H1 (cell line): ENCODE results near the gene PSME4. TPM values are rescaled to one million over a fixed set of nuclear protein-coding genes. Genes with fewer than 3 reads are reported as not detected.

Source experiments
- CTCF ChIA-PET: fragments of 300-600 bp; sonication (Branson Sonifier 250); formaldehyde crosslinking; loops from one replicate; lab custom pipeline; 2021; ENCODE audit not compliant: partially characterized antibody; lab: Charles Lee
- POLR2A ChIA-PET: fragments of 300-600 bp; sonication (Branson Sonifier 250); formaldehyde crosslinking; loops from one replicate; lab custom pipeline; 2021; ENCODE audit warnings: inconsistent platforms; ENCODE audit not compliant: partially characterized antibody; lab: Charles Lee
- DNase-seq, 2 experiments: peaks; one replicate each; pipeline versions ENCODE4 v3.0.0 to v3.0.0-alpha.2; 2010 to 2022; ENCODE audit warnings: low spot score in 2 of 2, low read depth in 1 of 2, mixed read lengths in 1 of 2
- FAIRE-seq: peaks from 2 replicates; lab custom pipeline; 2011; peaks lifted over from hg19 to GRCh38; lab: Jason Lieb, UNC
- H2AFZ ChIP-seq: 2 replicates; pipeline ENCODE4 v1.8.1; 2012; ENCODE audit warnings: low read length, inconsistent platforms
- H2AK5ac ChIP-seq: 2 replicates; pipeline ENCODE4 v1.6.1; 2013; ENCODE audit warnings: low read depth, low read length
- H2BK120ac ChIP-seq: replicated peaks from 2 replicates; pipeline ENCODE3; 2013; ENCODE audit warnings: low read depth, low read length, inconsistent platforms
- H2BK12ac ChIP-seq: 2 replicates; pipeline ENCODE4 v1.6.1; 2013; ENCODE audit warnings: low read depth, low read length
- H2BK15ac ChIP-seq: 2 replicates; pipeline ENCODE4 v1.6.1; 2013; ENCODE audit warnings: low read length
- H2BK20ac ChIP-seq: 2 replicates; pipeline ENCODE4 v1.6.1; 2013; ENCODE audit warnings: low read length
- H2BK5ac ChIP-seq: 2 replicates; pipeline ENCODE4 v1.6.1; 2013; ENCODE audit warnings: low read depth, low read length
- H3K14ac ChIP-seq: 2 replicates; pipeline ENCODE4 v1.6.1; 2013; ENCODE audit warnings: inconsistent platforms; ENCODE audit not compliant: insufficient read length
- H3K18ac ChIP-seq: 2 replicates; pipeline ENCODE4 v1.6.1; 2013; ENCODE audit warnings: low read length; ENCODE audit errors: extremely low read depth
- H3K23ac ChIP-seq: 2 replicates; pipeline ENCODE4 v1.6.1; 2013; ENCODE audit warnings: inconsistent platforms; ENCODE audit not compliant: insufficient read length
- H3K23me2 ChIP-seq: 2 replicates; pipeline ENCODE4 v1.6.1; 2013; ENCODE audit warnings: low read depth, low read length
- H3K27ac ChIP-seq: 2 replicates; pipeline ENCODE4 v1.6.1; 2011; ENCODE audit warnings: low read depth, low read length, inconsistent platforms
- H3K27me3 ChIP-seq, 4 experiments: replicated peaks in 1 of 4; 1 replicate in 1 of 4; 2 replicates in 3 of 4; pipeline versions ENCODE4 v1.6.1 to v1.8.1; 2011 to 2013; ENCODE audit warnings: low read length in 3 of 4, mild to moderate bottlenecking in 3 of 4, inconsistent platforms in 2 of 4, mixed read lengths in 2 of 4, moderate library complexity in 1 of 4; ENCODE audit not compliant: control insufficient read depth in 3 of 4, insufficient read depth in 3 of 4; ENCODE audit errors: extremely low read depth in 1 of 4
- H3K36me3 ChIP-seq, 4 experiments: 2 replicates each; pipeline versions ENCODE4 v1.6.1 to v1.8.1; 2011 to 2013; ENCODE audit warnings: mild to moderate bottlenecking in 4 of 4, low read length in 3 of 4, moderate library complexity in 2 of 4, control low read depth in 1 of 4, inconsistent platforms in 1 of 4; ENCODE audit not compliant: insufficient read depth in 4 of 4, control insufficient read depth in 2 of 4
- H3K4ac ChIP-seq: replicated peaks from 2 replicates; pipeline ENCODE3; 2013; ENCODE audit warnings: low read length, low read depth, mixed read lengths, inconsistent platforms; ENCODE audit not compliant: insufficient read length
- H3K4me1 ChIP-seq, 4 experiments: replicated peaks in 1 of 4; 1 replicate in 1 of 4; 2 replicates in 3 of 4; pipeline versions ENCODE4 v1.6.1 to v1.8.1; 2011 to 2013; ENCODE audit warnings: low read length in 3 of 4, inconsistent platforms in 2 of 4, mixed read lengths in 1 of 4; ENCODE audit not compliant: insufficient read depth in 4 of 4, control insufficient read depth in 3 of 4
- H3K4me2 ChIP-seq, 2 experiments: 2 replicates each; pipeline versions ENCODE4 v1.6.1 to v1.8.1; 2011 to 2013; ENCODE audit warnings: low read depth in 2 of 2, low read length in 2 of 2, control low read depth in 1 of 2, inconsistent platforms in 1 of 2, mild to moderate bottlenecking in 1 of 2; ENCODE audit not compliant: insufficient read depth in 1 of 2
- H3K4me3 ChIP-seq, 4 experiments: fragments of 200-600, 300-600 bp in 1 of 4; sonication (generic), shearing (Covaris generic), sonication (Bioruptor Twin) in 1 of 4; 2 replicates each; pipeline versions ENCODE4 v1.5.1 to v1.8.1; 2011 to 2016; ENCODE audit warnings: low read length in 4 of 4, low read depth in 3 of 4, control low read depth in 2 of 4, inconsistent platforms in 2 of 4, mild to moderate bottlenecking in 2 of 4, mixed read lengths in 1 of 4, moderate library complexity in 1 of 4; ENCODE audit not compliant: insufficient read depth in 2 of 4; ENCODE audit errors: extremely low read depth in 1 of 4
- H3K56ac ChIP-seq: replicated peaks from 2 replicates; pipeline ENCODE3; 2013; ENCODE audit warnings: low read depth, mild to moderate bottlenecking, mixed read lengths, low read length, inconsistent platforms; ENCODE audit not compliant: insufficient read length
- H3K79me1 ChIP-seq: 2 replicates; pipeline ENCODE4 v1.6.1; 2013; ENCODE audit warnings: low read depth, low read length, control low read depth
- H3K79me2 ChIP-seq, 2 experiments: 2 replicates each; pipeline versions ENCODE4 v1.6.1 to v1.8.1; 2012 to 2013; ENCODE audit warnings: low read length in 2 of 2, mild to moderate bottlenecking in 2 of 2, inconsistent platforms in 1 of 2; ENCODE audit not compliant: insufficient read depth in 2 of 2, control insufficient read depth in 1 of 2
- H3K9ac ChIP-seq, 4 experiments: replicated peaks in 1 of 4; 1 replicate in 1 of 4; 2 replicates in 3 of 4; pipeline versions ENCODE4 v1.6.1 to v1.8.1; 2011 to 2013; ENCODE audit warnings: low read depth in 3 of 4, low read length in 3 of 4, control low read depth in 2 of 4, mild to moderate bottlenecking in 2 of 4, moderate library complexity in 2 of 4, inconsistent platforms in 1 of 4; ENCODE audit errors: extremely low read depth in 1 of 4
- H3K9me3 ChIP-seq, 2 experiments: 2 replicates each; pipeline versions ENCODE4 v1.6.1 to v1.8.1; 2012 to 2013; ENCODE audit warnings: mild to moderate bottlenecking in 2 of 2, moderate library complexity in 2 of 2, control low read depth in 1 of 2, inconsistent platforms in 1 of 2, low read depth in 1 of 2, low read length in 1 of 2, mixed read lengths in 1 of 2; ENCODE audit not compliant: insufficient read depth in 2 of 2
- H4K20me1 ChIP-seq, 2 experiments: replicated peaks in 1 of 2; 2 replicates each; pipeline versions ENCODE3 to v1.8.1; 2011 to 2013; ENCODE audit warnings: inconsistent platforms in 2 of 2, low read length in 2 of 2, mild to moderate bottlenecking in 1 of 2; ENCODE audit not compliant: insufficient read depth in 2 of 2, control insufficient read depth in 1 of 2
- H4K5ac ChIP-seq: 2 replicates; pipeline ENCODE4 v1.6.1; 2013; ENCODE audit warnings: low read length, low read depth, mixed read lengths, inconsistent platforms; ENCODE audit not compliant: insufficient read length
- H4K8ac ChIP-seq: 2 replicates; pipeline ENCODE4 v1.8.0; 2013; ENCODE audit warnings: mild to moderate bottlenecking, moderate library complexity, low read length, inconsistent platforms; ENCODE audit not compliant: insufficient read depth; ENCODE audit errors: extremely low read depth
- H4K91ac ChIP-seq: replicated peaks from 2 replicates; pipeline ENCODE3; 2013; ENCODE audit warnings: low read length, mixed read lengths, inconsistent platforms; ENCODE audit not compliant: insufficient read length
- BACH1 ChIP-seq: IDR thresholded peaks from 2 replicates; pipeline ENCODE4 v1.6.1; 2012; ENCODE audit warnings: low read length, improper control_type of control experiment
- CTCF ChIP-seq, 3 experiments: IDR thresholded peaks; 1 replicate in 2 of 3; 2 replicates in 1 of 3; pipeline versions ENCODE4 v1.5.1 to v1.6.1; 2011; ENCODE audit warnings: low read length in 3 of 3, mild to moderate bottlenecking in 3 of 3, inconsistent platforms in 2 of 3, low read depth in 1 of 3, moderate library complexity in 1 of 3; ENCODE audit not compliant: insufficient read depth in 1 of 3; ENCODE audit errors: control extremely low read depth in 1 of 3
- GABPA ChIP-seq: IDR thresholded peaks from 2 replicates; pipeline ENCODE4 v1.6.1; 2011; ENCODE audit warnings: mild to moderate bottlenecking, low read length, moderate library complexity, borderline replicate concordance; ENCODE audit not compliant: insufficient read depth
- JUN ChIP-seq: IDR thresholded peaks from 2 replicates; pipeline ENCODE4 v1.6.1; 2011; ENCODE audit warnings: low read depth, mild to moderate bottlenecking, improper control_type of control experiment, low read length
- JUND ChIP-seq: IDR thresholded peaks from 2 replicates; pipeline ENCODE4 v1.6.1; 2011; ENCODE audit warnings: mild to moderate bottlenecking, improper control_type of control experiment, low read length
- KDM5A ChIP-seq: fragments of 200-600 bp; IDR thresholded peaks from 2 replicates; pipeline ENCODE4 v1.7.1; 2012; ENCODE audit warnings: mild to moderate bottlenecking, low read length, inconsistent platforms, mixed read lengths
- MAFK ChIP-seq: IDR thresholded peaks from 2 replicates; pipeline ENCODE4 v1.6.1; 2012; ENCODE audit warnings: low read depth, mild to moderate bottlenecking, improper control_type of control experiment, low read length
- PHF8 ChIP-seq: fragments of 200-600 bp; sonication (generic); conservative IDR thresholded peaks from 2 replicates; pipeline ENCODE4 v1.7.1; 2012; ENCODE audit warnings: low read depth, mild to moderate bottlenecking, inconsistent platforms, low read length, moderate library complexity
- RXRA ChIP-seq: IDR thresholded peaks from 2 replicates; pipeline ENCODE4 v1.6.1; 2011; ENCODE audit warnings: low read depth, mild to moderate bottlenecking, low read length, moderate library complexity; ENCODE audit not compliant: insufficient read depth
- SP4 ChIP-seq: IDR thresholded peaks from 2 replicates; pipeline ENCODE4 v1.6.1; 2012; ENCODE audit warnings: low read length, inconsistent platforms
- SRF ChIP-seq: IDR thresholded peaks from 2 replicates; pipeline ENCODE4 v1.6.1; 2011; ENCODE audit warnings: mild to moderate bottlenecking, low read depth, low read length, moderate library complexity
- YY1 ChIP-seq: IDR thresholded peaks from 2 replicates; pipeline ENCODE4 v1.6.1; 2011; ENCODE audit warnings: low read depth, mild to moderate bottlenecking, low read length
- WGBS, 2 experiments: shearing (Covaris generic) in 1 of 2; methylation state at CpG; one replicate each; pipeline versions ENCODE4 v1.1.6 to v1.1.7; 2013 to 2015; ENCODE audit warnings: low lambda C conversion rate in 2 of 2, mixed read lengths in 2 of 2, inconsistent platforms in 1 of 2, low coverage in 1 of 2, missing lambda C conversion rate in 1 of 2; ENCODE audit not compliant: insufficient replicate concordance in 2 of 2, insufficient coverage in 1 of 2, insufficient read length in 1 of 2; ENCODE audit errors: extremely low coverage in 1 of 2, missing lambda C conversion rate in 1 of 2; 5-methylcytosine and 5-hydroxymethylcytosine counted together
- polyA plus RNA-seq, 7 experiments: library from polyadenylated mRNA; depleted of rRNA in 3 of 7; stranded (reverse) in 5 of 7; unstranded in 2 of 7; fragments of >200 nt in 5 of 7; fragments of 200-250 nt in 2 of 7; gene quantifications; 1 replicate in 5 of 7; 2 replicates in 1 of 7; 4 replicates in 1 of 7; pipeline versions ENCODE4 v1.2.1 to v1.2.3, GENCODE V29; 2011 to 2013; ENCODE audit warnings: missing spikeins in 2 of 7, mixed read lengths in 2 of 7
- total RNA-seq: library from RNA; stranded (reverse); fragmentation: NEBNext Ultra II Directional; extraction: Animal tissue kit (Norgen Biotek cat#: 25700); gene quantifications from 2 replicates; pipeline ENCODE4 v1.2.1, GENCODE V29; 2021

The PSME4 gene
- total and polyA plus RNA-seq, 2 of the 8 experiments (the other 6 are each of a cell fraction or from before 2014, with no cell fraction given), result 42.2 to 116 TPM

- Histone ChIP-seq H3K4me2 (no peak overlapping the region), H4K91ac (no peak overlapping the region), H4K20me1 (peaks cover 0 to 4% of the 10 kb centered on the region in 2 experiments), H3K14ac (no peak overlapping the region), H3K27ac (no peak overlapping the region), H3K4me1 (no peaks in the 10 kb centered on the region), H4K8ac (no peak overlapping the region), H2AK5ac (no peak overlapping the region), H2BK15ac (no peak overlapping the region), H4K5ac (no peak overlapping the region), H3K9ac (no peak overlapping the region), H3K27me3 (no peaks in the 10 kb centered on the region), H2AFZ (no peak overlapping the region), H3K4ac (no peak overlapping the region), H3K23ac (no peak overlapping the region), H3K36me3 (peaks cover 4 to 30% (median 14%) of the 10 kb centered on the region in 4 experiments; a peak in 5 of 8 replicates), H3K18ac (no peak overlapping the region), H2BK12ac (no peak overlapping the region), H3K79me2 (peaks cover 0 to 2% of the 10 kb centered on the region in 2 experiments; a peak in 2 of 4 replicates), H2BK5ac (no peak overlapping the region), H2BK120ac (no peak overlapping the region), H3K56ac (no peak overlapping the region), H3K9me3 (no peaks in the 10 kb centered on the region), H3K79me1 (no peaks in the 10 kb centered on the region), H3K4me3 (no peak overlapping the region), H2BK20ac (no peak overlapping the region), H3K23me2 (no peaks in the 10 kb centered on the region)
- ChIA-PET POLR2A (no interaction called here), CTCF (interaction anchor here (0.5 to 1.7 kb wide), 3 partner anchors 12 to 71 kb away, joined by 3 to 6 read pairs (median 3); no protein-coding TSS in a partner anchor)
- 93% methylated on average over 5 of the region's 5 CpGs; no CpG with 5 or more reads in 1 of the 2 experiments for WGBS, 2 experiments
- FAIRE-seq (no peak), DNase-seq (no peak)
- no peak for TF ChIP-seq YY1
- no peak for TF ChIP-seq BACH1
- TF ChIP-seq MAFK, result no peak
- TF ChIP-seq JUN, result no peak
- TF ChIP-seq SP4, result no peak
- no peak for TF ChIP-seq RXRA
- TF ChIP-seq CTCF (IDR thresholded peaks at IDR 0.05; ENCODE audit: control extremely low read depth in 1 of 3, insufficient read depth in 1 of 3, low read depth in 1 of 3, low read length in 3 of 3), result no peak
- no peak for TF ChIP-seq KDM5A
- TF ChIP-seq PHF8, result no peak
- no peak for TF ChIP-seq GABPA
- no peak for TF ChIP-seq JUND
- TF ChIP-seq SRF, result no peak
These were observed 29.0 kb downstream of the PSME4 start for GRCh38 chr2:53941749-53942148.
